Endothelial cell of umbilical vein (primary cell): ENCODE results near the gene CACTIN. TPM values are rescaled to one million over a fixed set of nuclear protein-coding genes. Genes with fewer than 3 reads are reported as not detected.

Experiments
- BruUV-seq: library from RNA; stranded (reverse); fragments of 400-500 nt; replicated peaks from 2 replicates; lab custom pipeline; 2021; lab: Mats Ljungman, UMichigan
- CTCF ChIA-PET: fragments of 300-600, 350-600 bp; sonication (Branson Sonifier 250); formaldehyde crosslinking; loops from one replicate; lab custom pipeline; 2021; ENCODE audit warnings: antibody characterized with exemption, inconsistent platforms; lab: Charles Lee
- POLR2A ChIA-PET: fragments of 300-600, 350-600 bp; sonication (Branson Sonifier 250); formaldehyde crosslinking; loops from one replicate; lab custom pipeline; 2021; ENCODE audit warnings: antibody characterized with exemption, inconsistent platforms; lab: Charles Lee
- DNase-seq: peaks from one replicate; pipeline ENCODE4 v3.0.0-alpha.2; 2011; ENCODE audit warnings: low read depth, low spot score
- FAIRE-seq: peaks from 2 replicates; lab custom pipeline; 2011; peaks lifted over from hg19 to GRCh38; lab: Jason Lieb, UNC
- H2AFZ ChIP-seq: 2 replicates; pipeline ENCODE4 v1.6.0; 2012; ENCODE audit warnings: low read depth, low read length, control low read depth, inconsistent platforms
- H3K27ac ChIP-seq: 2 replicates; pipeline ENCODE4 v1.5.1; 2011; ENCODE audit warnings: low read depth, mild to moderate bottlenecking, control low read depth, low read length, moderate library complexity; ENCODE audit not compliant: insufficient read depth
- H3K27me3 ChIP-seq, 2 experiments: 2 replicates each; pipeline versions ENCODE4 v1.6.0 to v1.6.1; 2011; ENCODE audit warnings: low read length in 2 of 2, mixed read lengths in 1 of 2; ENCODE audit not compliant: control insufficient read depth in 2 of 2, insufficient read depth in 2 of 2
- H3K36me3 ChIP-seq, 2 experiments: 2 replicates in 1 of 2; 3 replicates in 1 of 2; pipeline ENCODE4 v1.5.1; 2011; ENCODE audit warnings: low read length in 2 of 2, mild to moderate bottlenecking in 1 of 2, moderate library complexity in 1 of 2; ENCODE audit not compliant: control insufficient read depth in 2 of 2, insufficient read depth in 2 of 2; ENCODE audit errors: extremely low read depth in 1 of 2
- H3K4me1 ChIP-seq: 3 replicates; pipeline ENCODE4 v1.5.1; 2011; ENCODE audit warnings: mild to moderate bottlenecking, low read length; ENCODE audit not compliant: control insufficient read depth, insufficient read depth; ENCODE audit errors: extremely low read depth
- H3K4me2 ChIP-seq: 2 replicates; pipeline ENCODE4 v1.6.1; 2011; ENCODE audit warnings: low read length, control low read depth, mixed read lengths; ENCODE audit not compliant: insufficient read depth
- H3K4me3 ChIP-seq, 3 experiments: fragments of 200-600 bp in 1 of 3; sonication (generic), shearing (Covaris generic) in 1 of 3; replicated peaks in 1 of 3; 2 replicates each; pipeline ENCODE4 v1.5.1; 2011 to 2016; ENCODE audit warnings: control low read depth in 3 of 3, low read length in 3 of 3, mild to moderate bottlenecking in 2 of 3, inconsistent platforms in 1 of 3, low read depth in 1 of 3, moderate library complexity in 1 of 3; ENCODE audit not compliant: insufficient read depth in 1 of 3
- H3K79me2 ChIP-seq: 2 replicates; pipeline ENCODE4 v1.6.0; 2012; ENCODE audit warnings: low read length, inconsistent platforms; ENCODE audit not compliant: control insufficient read depth, insufficient read depth
- H3K9ac ChIP-seq: replicated peaks from 2 replicates; pipeline ENCODE3; 2011; ENCODE audit warnings: low read length, control low read depth; ENCODE audit not compliant: insufficient read depth; ENCODE audit errors: extremely low read depth
- H3K9me1 ChIP-seq: replicated peaks from 3 replicates; pipeline ENCODE4 v1.6.0; 2011; ENCODE audit warnings: mild to moderate bottlenecking, low read length; ENCODE audit not compliant: control insufficient read depth, insufficient read depth; ENCODE audit errors: extremely low read depth
- H3K9me3 ChIP-seq: replicated peaks from 2 replicates; pipeline ENCODE4 v1.5.1; 2012; ENCODE audit warnings: low read length, inconsistent platforms; ENCODE audit not compliant: control insufficient read depth, insufficient read depth
- H4K20me1 ChIP-seq: replicated peaks from 2 replicates; pipeline ENCODE3; 2011; ENCODE audit warnings: mild to moderate bottlenecking, low read length; ENCODE audit not compliant: control insufficient read depth, insufficient read depth; ENCODE audit errors: extremely low read depth
- EZH2 ChIP-seq: IDR thresholded peaks from 2 replicates; pipeline ENCODE4 v1.6.1; 2012; ENCODE audit warnings: borderline replicate concordance, low read depth, mild to moderate bottlenecking, moderate library complexity, low read length, inconsistent platforms; ENCODE audit not compliant: severe bottlenecking
- FOS ChIP-seq: IDR thresholded peaks from 2 replicates; pipeline ENCODE4 v1.6.1; 2011; ENCODE audit warnings: mild to moderate bottlenecking, low read length, moderate library complexity, borderline replicate concordance; ENCODE audit not compliant: insufficient read depth
- GATA2 ChIP-seq: IDR thresholded peaks from 2 replicates; pipeline ENCODE4 v1.7.0; 2011; ENCODE audit warnings: low read depth, mild to moderate bottlenecking, moderate library complexity, mixed read lengths, low read length; ENCODE audit not compliant: insufficient read length, insufficient read depth
- MYC ChIP-seq: IDR thresholded peaks from one replicate; pipeline ENCODE4 v1.6.1; 2011; ENCODE audit warnings: mild to moderate bottlenecking, low read depth, low read length
- POLR2A ChIP-seq: IDR thresholded peaks from 2 replicates; pipeline ENCODE4 v1.6.1; 2012; ENCODE audit warnings: low read depth, mild to moderate bottlenecking, control low read depth, low read length
- POLR2AphosphoS5 ChIP-seq: IDR thresholded peaks from 2 replicates; pipeline ENCODE4 v1.6.1; 2012; ENCODE audit warnings: low read depth, mild to moderate bottlenecking, control low read depth, low read length, moderate library complexity; ENCODE audit not compliant: insufficient read depth
- dilution Hi-C: fragments of 300-500 bp; cut with MboI; formaldehyde crosslinking; loops from one replicate; pipeline ENCODE4 v1.15.0; 2019; ENCODE audit warnings: low sequenced_read_pairs; ENCODE audit not compliant: extremely low pct_ligation_motif_present
- intact Hi-C: fragments of 100-400 bp; cut with micrococcal nuclease; formaldehyde crosslinking; loops from one replicate; pipeline ENCODE4 v1.10.0; 2022
- polyA plus RNA-seq, 4 experiments: library from polyadenylated mRNA; depleted of rRNA in 3 of 4; stranded (reverse) in 3 of 4; unstranded in 1 of 4; fragments of >200 nt; gene quantifications; 2 replicates each; pipeline versions ENCODE4 v1.2.1 to v1.2.3, GENCODE V29; 2011 to 2012; ENCODE audit warnings: missing spikeins in 1 of 4
- total RNA-seq: library from RNA; stranded (reverse); gene quantifications from 2 replicates; pipeline ENCODE4 v1.2.3, GENCODE V29; 2021

CACTIN gene
- total and polyA plus RNA-seq, 2 donors (not counting 3 experiments of a cell fraction or from before 2014, with no cell fraction given) = 29.7 to 36.1 TPM

DNA sequence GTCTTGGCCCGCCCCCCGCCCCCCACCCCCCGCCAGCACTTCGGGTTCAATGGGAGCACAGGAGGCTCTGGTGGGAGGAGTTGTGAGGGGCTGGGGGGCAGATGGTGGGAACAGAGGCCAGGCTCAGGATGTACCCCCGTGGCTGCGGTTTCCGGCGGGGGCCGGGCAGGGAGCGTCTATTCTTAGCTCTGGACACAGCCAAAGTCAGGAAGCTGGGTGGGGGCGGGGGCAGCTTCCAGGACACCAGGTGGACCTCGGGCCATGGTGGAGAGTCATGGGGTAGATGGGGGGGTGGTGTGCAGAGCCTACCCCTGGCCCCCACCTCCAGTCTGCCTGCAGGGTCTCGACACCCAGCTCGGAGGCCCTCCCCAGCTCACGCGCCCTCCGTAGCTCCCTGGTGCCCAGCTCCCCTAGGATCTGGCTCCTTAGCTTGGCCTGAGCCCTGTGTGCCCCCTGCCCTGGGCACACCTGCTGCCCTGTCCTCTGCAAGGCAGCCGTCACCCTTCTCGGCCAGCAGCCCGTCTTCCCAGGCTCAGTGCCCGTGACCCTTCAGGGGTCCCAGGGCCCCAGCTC, 17.8 kb downstream of the CACTIN start:
- intact Hi-C loops (loop anchor here (5.0 kb wide), 1 partner anchor 37 kb away; the partner anchor contains the start of gene HMG20B), dilution Hi-C loops (no loop called here)
- H3K36me3 ChIP-seq = peaks cover 0 to 13% of the 10 kb centered on the region in 2 experiments
- no peaks in the 10 kb centered on the region for H3K9me1 ChIP-seq
- no TSS peak for BruUV-seq
- H4K20me1 ChIP-seq = no peaks in the 10 kb centered on the region
- peak; percentile 44 for TF ChIP-seq POLR2AphosphoS5
- TF ChIP-seq EZH2 = no peak
- no peaks in the 10 kb centered on the region for H3K79me2 ChIP-seq
- no peak overlapping the region for H3K4me2 ChIP-seq
- H3K27ac ChIP-seq = no peak overlapping the region
- FAIRE-seq (no peak), DNase-seq (peak; percentile 12)
- no peak overlapping the region for H3K9ac ChIP-seq
- no peak overlapping the region for H2AFZ ChIP-seq
- peaks cover 23% of the 10 kb centered on the region for H3K4me1 ChIP-seq
- CTCF ChIA-PET = interaction anchor here (1.1 to 2.3 kb wide), 6 partner anchors 9 to 64 kb away, joined by 3 to 10 read pairs (median 6); no protein-coding TSS in a partner anchor
- H3K9me3 ChIP-seq = no peaks in the 10 kb centered on the region
- POLR2A ChIA-PET = interaction anchor here (1.2 kb wide), 1 partner anchor 18 kb away, joined by 3 read pairs; the partner anchor contains the start of gene CACTIN
- H3K4me3 ChIP-seq = no peak overlapping the region
- no peaks in the 10 kb centered on the region for H3K27me3 ChIP-seq

DNA sequence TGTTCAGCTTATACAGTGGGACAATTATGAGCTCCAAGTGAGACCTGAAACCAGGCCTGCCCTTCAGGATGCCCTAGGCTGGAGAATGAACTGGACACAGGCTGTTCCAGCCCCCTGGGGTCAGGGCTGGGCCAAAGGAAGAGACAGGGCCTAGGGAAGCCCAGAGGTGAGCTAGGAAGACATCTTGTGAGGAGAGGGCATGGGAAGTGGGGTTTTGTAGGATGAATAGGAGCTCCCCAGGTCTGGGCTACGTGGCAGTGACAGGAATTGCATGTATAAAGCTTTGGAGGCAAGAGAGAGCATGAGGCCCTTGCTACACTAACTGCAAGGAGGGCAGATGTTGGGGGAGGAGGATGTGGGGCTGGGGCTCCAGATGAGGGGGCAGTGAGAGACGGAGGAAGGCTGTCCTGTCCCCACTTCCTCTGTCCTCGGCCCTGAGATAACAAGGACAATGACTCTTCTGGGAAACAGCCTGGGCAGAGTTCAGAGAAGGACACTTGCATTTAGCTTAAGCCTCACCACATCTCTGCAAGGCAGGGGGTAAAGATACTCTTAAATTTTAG, 18.4 kb downstream of the CACTIN start:
- ChIA-PET POLR2A (interaction anchor here (1.2 kb wide), 1 partner anchor 19 kb away, joined by 3 read pairs; the partner anchor contains the start of gene CACTIN), CTCF (interaction anchor here (0.8 to 2.3 kb wide), 10 partner anchors 8 to 63 kb away, joined by 3 to 10 read pairs (median 4); no protein-coding TSS in a partner anchor)
- Histone ChIP-seq H3K9me1 (no peaks in the 10 kb centered on the region), H3K4me3 (no peak overlapping the region), H3K9me3 (no peaks in the 10 kb centered on the region), H3K27me3 (no peaks in the 10 kb centered on the region), H3K4me1 (peaks cover 23% of the 10 kb centered on the region), H2AFZ (peak overlapping the region; percentile 81), H3K79me2 (no peaks in the 10 kb centered on the region), H3K27ac (peak overlapping the region; percentile 34), H3K4me2 (peak overlapping the region; percentile 63), H3K9ac (no peak overlapping the region), H4K20me1 (no peaks in the 10 kb centered on the region), H3K36me3 (peaks cover 0 to 11% of the 10 kb centered on the region in 2 experiments)
- dilution Hi-C loops = no loop called here
- intact Hi-C loops = loop anchor here (5.0 kb wide), 1 partner anchor 36 kb away; the partner anchor contains the start of gene HMG20B
- no TSS peak for BruUV-seq
- TF ChIP-seq GATA2 (no peak), MYC (no peak), EZH2 (no peak), FOS (no peak), POLR2A (no peak)
- FAIRE-seq (no peak), DNase-seq (no peak)
